GM19238 (cell line): ENCODE data around the gene C4BPB.

Source experiments
- DNase-seq: peaks from one replicate; pipeline ENCODE4 v3.0.0; 2011; ENCODE audit warnings: low spot score; ENCODE audit not compliant: insufficient read length

C4BPB gene

GRCh38 chr1:207131163-207131562 lies 42.5 kb downstream of the C4BPB start:
- no peak for DNase-seq

- DNase-seq = no peak
Observed at GRCh38 chr1:207134581-207134980, 45.9 kb downstream of the C4BPB start.

GRCh38 chr1:207139616-207140015 lies 51.0 kb downstream of the C4BPB start:
- no peak for DNase-seq

GRCh38 chr1:207140536-207140935 lies 51.9 kb downstream of the C4BPB start:
- no peak for DNase-seq

GRCh38 chr1:207145401-207146058 lies 56.9 kb downstream of the C4BPB start:
- DNase-seq = no peak
